Esophagus muscularis mucosa (tissue), 4 donors: ENCODE measurements around the gene ATP5MK. TPM values are rescaled to one million over a fixed set of nuclear protein-coding genes. Genes with fewer than 3 reads are reported as not detected.

Source experiments
- DNase-seq: peaks from one replicate; pipeline ENCODE4 v3.0.0-alpha.2; 2017; ENCODE audit errors: extremely low spot score
- H3K27ac ChIP-seq, 4 donors: fragments of 200-600 bp; sonication (generic); replicated peaks in 1 of 4; 1 replicate in 3 of 4; 2 replicates in 1 of 4; pipeline ENCODE4 v1.5.1; 2016 to 2019; ENCODE audit warnings: mild to moderate bottlenecking in 1 of 4
- H3K27me3 ChIP-seq, 4 donors: fragments of 200-600 bp; sonication (generic); one replicate each; pipeline versions ENCODE4 v1.5.1 to v1.6.0; 2016 to 2019
- H3K36me3 ChIP-seq, 4 donors: fragments of 200-600 bp; sonication (generic); one replicate each; pipeline ENCODE4 v1.5.1; 2016 to 2019
- H3K4me1 ChIP-seq, 4 donors: fragments of 200-600 bp; sonication (generic); one replicate each; pipeline ENCODE4 v1.5.1; 2016 to 2019
- H3K4me3 ChIP-seq, 4 donors: fragments of 200-600 bp; sonication (generic); 1 replicate in 2 of 4; 2 replicates in 2 of 4; pipeline ENCODE4 v1.5.1; 2016 to 2019; ENCODE audit warnings: mild to moderate bottlenecking in 4 of 4, moderate library complexity in 1 of 4
- H3K9me3 ChIP-seq, 4 donors: fragments of 200-600 bp; sonication (generic); 1 replicate in 3 of 4; 2 replicates in 1 of 4; pipeline ENCODE4 v1.5.1; 2016 to 2019
- CTCF ChIP-seq, 3 experiments: fragments of 200-600 bp in 2 of 3; fragments of 450-650 bp in 1 of 3; sonication (generic) in 2 of 3; IDR thresholded peaks; one replicate each; pipeline ENCODE4 v1.5.1; 2017 to 2019; ENCODE audit warnings: antibody characterized with exemption in 3 of 3, mild to moderate bottlenecking in 2 of 3, moderate library complexity in 1 of 3
- EP300 ChIP-seq: sonication (generic); formaldehyde crosslinking; IDR thresholded peaks from one replicate; pipeline ENCODE4 v1.6.1; 2017; ENCODE audit warnings: antibody characterized with exemption
- POLR2A ChIP-seq: fragments of 450-650 bp; IDR thresholded peaks from one replicate; pipeline ENCODE4 v1.6.1; 2017; ENCODE audit warnings: antibody characterized with exemption, moderate library complexity, mild to moderate bottlenecking, low read depth
- POLR2AphosphoS5 ChIP-seq, 2 donors: sonication (generic); formaldehyde crosslinking; IDR thresholded peaks; one replicate each; pipeline ENCODE4 v1.6.1; 2017; ENCODE audit warnings: antibody characterized with exemption in 2 of 2
- WGBS: methylation state at CpG from one replicate; pipeline ENCODE4 v1.1.5; 2018; 5-methylcytosine and 5-hydroxymethylcytosine counted together
- intact Hi-C: fragments of 100-400 bp; cut with DNase I; formaldehyde crosslinking; loops from one replicate; pipeline ENCODE4 v1.15.1; 2023
- total RNA-seq, 4 donors: library from RNA; depleted of rRNA; stranded (reverse); fragments of >200 nt; gene quantifications; one replicate each; pipeline versions ENCODE4 v1.1.0 to v1.2.1, GENCODE V29; 2016

ATP5MK gene
- total RNA-seq, 4 donors from 2014 or later: 199 to 591 (median 327) TPM

GRCh38 chr10:103442031-103442461, 45.8 kb upstream of the ATP5MK start:
- intact Hi-C loops: no loop called here
- TF ChIP-seq EP300 (no peak), POLR2AphosphoS5 (IDR thresholded peaks at IDR 0.05) (no peak), POLR2A (no peak), CTCF (IDR thresholded peaks at IDR 0.05) (no peak)
- peaks cover 17 to 100% (median 99%) of the 10 kb centered on the region in 4 donors for H3K36me3 ChIP-seq
- H3K27me3 ChIP-seq: no peaks in the 10 kb centered on the region
- no peaks in the 10 kb centered on the region for H3K9me3 ChIP-seq
- H3K27ac ChIP-seq: peak overlapping the region in 3 of 4 donors; percentile 7 to 20 (median 7)
- H3K4me3 ChIP-seq: no peak overlapping the region
- peaks cover 35 to 42% (median 41%) of the 10 kb centered on the region in 4 donors for H3K4me1 ChIP-seq
- WGBS: 73% methylated on average over 11 of the region's 13 CpGs
- DNase-seq: no peak

DNA sequence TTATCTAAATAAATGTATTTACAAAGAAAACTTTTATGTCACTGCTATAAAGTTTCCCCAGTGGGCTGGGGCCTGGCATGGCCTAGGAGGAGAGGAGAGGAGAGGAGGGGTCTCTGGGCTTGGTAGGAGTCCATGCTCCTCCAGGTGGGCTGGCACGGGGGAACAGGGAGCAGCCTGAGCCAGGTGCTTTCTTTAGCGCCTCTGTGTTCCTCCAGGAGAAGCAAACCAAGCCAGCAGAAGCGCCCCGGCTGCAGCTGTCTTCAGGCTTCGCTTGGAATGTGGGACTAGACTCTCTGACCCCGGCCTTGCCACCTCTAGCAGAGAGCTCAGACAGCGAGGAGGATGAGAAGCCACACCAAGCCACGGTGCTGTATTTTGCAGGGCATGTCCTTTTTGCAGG, 45.3 kb upstream of the ATP5MK start:
- Histone ChIP-seq H3K36me3 (peaks cover 17 to 100% (median 99%) of the 10 kb centered on the region in 4 donors), H3K4me1 (peaks cover 31 to 38% (median 36%) of the 10 kb centered on the region in 4 donors), H3K4me3 (no peak overlapping the region), H3K9me3 (no peaks in the 10 kb centered on the region), H3K27me3 (no peaks in the 10 kb centered on the region), H3K27ac (peak overlapping the region in 1 of 4 donors; percentile 7)
- WGBS: 71% methylated on average over 2 of the region's 8 CpGs
- intact Hi-C loops: no loop called here
- TF ChIP-seq EP300 (no peak), POLR2AphosphoS5 (IDR thresholded peaks at IDR 0.05) (no peak), POLR2A (no peak), CTCF (IDR thresholded peaks at IDR 0.05) (no peak)
- no peak for DNase-seq

DNA sequence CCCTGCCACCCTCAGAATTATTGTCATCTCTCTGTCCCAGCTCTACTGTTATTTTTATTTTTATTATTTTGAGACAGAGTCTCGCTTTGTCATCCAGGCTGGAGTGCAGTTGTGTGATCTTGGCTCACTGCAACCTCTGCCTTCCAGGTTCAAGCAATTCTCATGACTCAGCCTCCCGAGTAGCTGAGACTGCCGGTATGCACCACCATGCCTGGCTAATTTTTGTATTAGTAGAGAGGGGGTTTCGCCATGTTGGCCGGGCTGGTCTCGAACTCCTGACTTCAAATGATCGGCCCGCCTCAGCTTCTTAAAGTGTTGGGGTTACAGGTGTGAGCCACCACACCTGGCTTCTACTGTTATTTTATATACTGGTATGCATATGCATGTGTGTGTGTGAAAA, 44.9 kb upstream of the ATP5MK start:
- peaks cover 17 to 100% (median 99%) of the 10 kb centered on the region in 4 donors for H3K36me3 ChIP-seq
- no peak for DNase-seq
- intact Hi-C loops: no loop called here
- WGBS: 96% methylated on average over 8 of the region's 8 CpGs
- peaks cover 27 to 35% (median 32%) of the 10 kb centered on the region in 4 donors for H3K4me1 ChIP-seq
- H3K9me3 ChIP-seq: no peaks in the 10 kb centered on the region
- no peak overlapping the region for H3K27ac ChIP-seq
- no peaks in the 10 kb centered on the region for H3K27me3 ChIP-seq
- no peak overlapping the region for H3K4me3 ChIP-seq
- no peak for TF ChIP-seq EP300
- TF ChIP-seq POLR2A: no peak
- TF ChIP-seq CTCF (IDR thresholded peaks at IDR 0.05): no peak
- no peak for TF ChIP-seq POLR2AphosphoS5 (IDR thresholded peaks at IDR 0.05)

GRCh38 chr10:103440416-103440815, 44.1 kb upstream of the ATP5MK start:
- H3K4me1 ChIP-seq: peaks cover 19 to 29% (median 24%) of the 10 kb centered on the region in 4 donors
- H3K36me3 ChIP-seq: peaks cover 22 to 100% (median 98%) of the 10 kb centered on the region in 4 donors
- intact Hi-C loops: no loop called here
- no peak overlapping the region for H3K27ac ChIP-seq
- H3K27me3 ChIP-seq: no peaks in the 10 kb centered on the region
- H3K9me3 ChIP-seq: no peaks in the 10 kb centered on the region
- WGBS: 92% methylated on average over 14 of the region's 14 CpGs
- no peak for TF ChIP-seq EP300
- DNase-seq: no peak
- no peak overlapping the region for H3K4me3 ChIP-seq

GRCh38 chr10:103439776-103440175, 43.5 kb upstream of the ATP5MK start:
- Histone ChIP-seq H3K27ac (no peak overlapping the region), H3K4me3 (no peak overlapping the region), H3K4me1 (peaks cover 12 to 22% (median 18%) of the 10 kb centered on the region in 4 donors), H3K9me3 (no peaks in the 10 kb centered on the region), H3K36me3 (peaks cover 23 to 100% (median 96%) of the 10 kb centered on the region in 4 donors), H3K27me3 (no peaks in the 10 kb centered on the region)
- WGBS: 85% methylated on average over 4 of the region's 4 CpGs
- intact Hi-C loops: no loop called here
- no peak for DNase-seq
- no peak for TF ChIP-seq CTCF (IDR thresholded peaks at IDR 0.05)
- no peak for TF ChIP-seq EP300
